HG03575 (cell line): Measurements from ENCODE around the gene PRKN.
A peak's percentile ranks its signal among the peaks of the same experiment; 100 is the strongest.

Experiments
- ATAC-seq: cut with Tn5 transposase; IDR thresholded peaks from one replicate; pipeline ENCODE4 v1.9.1; 2021; ENCODE audit not compliant: unreplicated experiment, insufficient number of reproducible peaks, low FRiP score; ENCODE audit errors: extremely low read depth

The PRKN gene

GRCh38 chr6:161383951-161384350 is 1343.6 kb downstream of the PRKN start:
- no peak for ATAC-seq

DNA sequence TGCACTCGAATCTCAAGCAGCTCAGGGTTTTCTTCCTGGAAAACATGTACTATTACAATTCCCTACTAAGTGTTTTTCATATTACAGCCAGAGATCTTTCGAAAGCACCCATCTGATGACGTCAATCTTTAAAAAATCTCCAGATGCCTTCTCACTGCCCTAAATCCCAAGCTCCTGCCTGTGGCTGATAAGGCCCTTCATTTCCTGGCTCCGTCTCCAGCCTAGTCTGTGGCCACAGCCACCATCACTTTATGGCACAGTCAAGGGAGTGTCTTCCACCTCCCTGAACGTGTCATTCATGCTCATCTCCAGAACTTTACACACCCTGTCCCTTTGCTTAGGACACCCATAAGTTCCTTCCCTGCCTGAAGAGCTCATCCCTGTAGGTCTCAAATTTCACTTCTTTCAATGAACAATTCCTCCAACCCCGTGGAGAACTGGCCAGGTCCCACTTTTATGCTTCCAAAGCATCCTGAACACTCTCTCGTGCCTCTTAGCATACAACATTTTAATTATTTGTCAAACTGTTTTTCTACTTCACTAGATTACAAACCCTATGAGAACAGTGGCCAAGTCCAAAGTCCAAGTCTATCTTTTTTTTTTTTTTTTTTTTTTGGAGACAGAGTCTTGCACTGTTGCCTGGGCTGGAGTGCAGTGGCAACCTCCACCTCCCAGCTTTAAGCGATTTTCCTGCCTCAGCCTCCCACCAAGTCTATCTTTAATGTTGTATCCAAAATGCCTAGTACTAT is 1347.6 kb downstream of the PRKN start:
- ATAC-seq = no peak

DNA sequence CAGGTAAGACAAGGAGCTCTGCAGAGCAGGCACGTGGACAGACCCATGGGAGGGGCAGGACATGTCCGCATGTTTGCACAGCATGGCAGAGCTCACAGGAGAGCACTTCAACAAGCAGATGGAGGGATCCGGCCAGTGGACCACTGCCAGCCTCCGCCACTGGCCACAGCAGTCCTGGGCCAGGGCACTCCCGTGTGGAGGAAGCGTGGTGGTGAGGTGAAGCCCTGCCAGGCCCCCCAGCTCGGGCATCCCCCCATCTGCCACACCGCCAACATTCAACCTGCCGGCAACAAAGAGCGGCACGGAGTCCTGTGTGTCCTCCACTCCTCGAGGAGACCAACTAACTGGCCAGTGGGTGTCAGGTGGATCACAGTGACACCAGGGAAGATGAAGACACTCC is 1349.5 kb downstream of the PRKN start:
- no peak for ATAC-seq

- no peak for ATAC-seq
These were observed 1350.5 kb downstream of the PRKN start for GRCh38 chr6:161377116-161377515.

GRCh38 chr6:161376367-161376766 is 1351.2 kb downstream of the PRKN start:
- no peak for ATAC-seq

DNA sequence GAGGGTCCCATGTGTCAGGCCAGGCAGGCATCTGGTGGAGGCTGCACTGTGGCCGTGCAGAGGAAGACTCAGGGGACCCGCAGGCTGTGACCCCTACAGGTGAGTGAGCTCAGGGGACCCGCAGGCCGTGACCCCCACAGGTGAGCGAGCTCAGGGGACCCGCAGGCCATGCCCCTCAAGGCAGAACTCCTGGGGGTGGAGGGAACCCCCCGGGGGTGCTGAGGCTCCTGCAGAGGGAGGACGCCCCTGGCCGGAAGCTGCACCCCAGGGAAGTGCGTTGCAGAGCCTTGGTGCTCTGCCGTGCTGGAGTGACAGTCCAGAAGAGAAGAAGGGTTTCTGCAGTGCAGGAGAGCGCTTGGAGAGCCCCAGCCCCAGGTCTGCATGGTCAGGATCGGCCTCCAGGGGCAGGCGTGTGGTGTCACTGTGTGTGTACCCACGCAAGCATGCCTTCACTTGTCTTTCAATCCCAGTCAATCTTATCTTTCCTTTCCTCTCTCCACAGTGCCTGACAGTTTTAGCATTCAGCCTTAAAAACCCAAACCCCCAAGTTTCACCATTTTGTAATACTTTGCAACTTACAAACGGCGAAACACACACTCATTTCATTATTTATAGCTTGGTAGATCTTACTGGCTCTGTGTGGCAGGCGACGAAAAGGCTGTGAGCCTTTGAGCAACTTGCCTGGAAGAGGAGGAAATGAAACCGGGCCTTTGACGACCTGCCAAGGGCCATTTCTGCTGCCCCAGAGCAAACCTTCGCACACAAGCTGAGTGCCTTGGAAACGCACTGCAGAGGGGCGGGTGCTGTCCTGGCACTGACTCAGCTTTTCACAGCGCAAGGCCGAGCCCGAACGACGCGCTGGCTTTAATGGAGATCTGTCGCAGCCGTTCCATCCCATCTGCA is 1352.3 kb downstream of the PRKN start:
- ATAC-seq = no peak

- no peak for ATAC-seq
These were observed 1353.6 kb downstream of the PRKN start for GRCh38 chr6:161373905-161374451.

GRCh38 chr6:161372422-161372793 is 1355.2 kb downstream of the PRKN start:
- no peak for ATAC-seq

DNA sequence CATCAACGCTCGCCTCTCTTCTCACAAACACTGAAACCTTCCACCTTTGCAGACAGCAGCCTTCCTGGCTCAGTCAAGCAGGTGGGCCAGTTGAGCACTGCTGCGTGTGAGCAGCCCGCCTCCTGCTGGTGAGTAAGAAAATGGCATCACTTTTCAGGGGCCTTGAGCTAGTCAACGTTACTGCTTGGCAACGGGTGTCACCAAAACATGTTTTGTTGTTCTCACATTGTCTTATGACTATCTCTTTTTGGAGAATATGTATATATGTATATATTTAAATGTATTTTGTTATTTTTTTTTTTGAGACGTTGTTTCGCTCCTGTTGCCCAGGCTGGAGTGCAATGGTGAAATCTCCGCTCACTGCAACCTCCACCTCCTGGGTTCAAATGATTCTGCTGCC is 1356.7 kb downstream of the PRKN start:
- peak; percentile 60 for ATAC-seq

DNA sequence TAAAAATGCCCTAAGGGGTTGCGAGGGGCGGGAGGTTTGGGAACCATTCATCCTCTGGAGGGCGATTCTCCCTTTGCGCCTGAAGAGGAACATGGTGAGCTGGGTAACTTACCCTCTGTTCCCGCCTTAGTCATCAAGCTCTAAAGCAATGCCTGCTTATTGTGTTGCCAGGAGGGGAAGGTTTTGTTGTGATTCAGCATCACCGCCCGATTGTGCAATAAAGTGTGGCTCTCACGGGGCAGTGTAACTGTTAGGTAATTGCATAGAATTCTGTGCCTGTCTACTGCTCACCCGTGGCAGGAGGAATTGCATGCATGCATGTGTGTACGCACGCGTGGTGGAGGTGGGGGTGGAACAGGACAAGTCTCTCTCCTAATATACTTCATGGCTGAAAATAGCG is 1358.2 kb downstream of the PRKN start:
- ATAC-seq = no peak

GRCh38 chr6:161368514-161368913 is 1359.1 kb downstream of the PRKN start:
- no peak for ATAC-seq

DNA sequence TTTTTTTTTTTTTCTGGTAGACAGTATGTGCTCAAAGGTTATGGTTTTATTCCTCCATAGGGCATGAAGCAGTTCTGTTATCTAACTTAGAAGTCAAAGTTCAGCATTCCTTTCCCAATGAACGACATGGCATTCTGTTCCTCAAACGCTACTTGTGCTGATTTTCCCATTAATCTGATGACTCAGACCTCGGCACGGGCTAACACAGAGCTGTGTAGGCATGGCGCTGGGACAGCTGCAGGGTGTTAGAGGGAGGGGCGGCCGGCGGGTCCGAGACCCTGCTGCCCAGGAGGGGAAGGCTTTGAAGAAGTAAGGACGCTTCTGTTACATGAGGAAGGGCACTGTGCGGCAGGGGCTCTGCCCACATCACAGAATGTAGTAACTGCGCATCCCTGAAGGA is 1360.1 kb downstream of the PRKN start:
- ATAC-seq = no peak

GRCh38 chr6:161366301-161366923 is 1361.2 kb downstream of the PRKN start:
- no peak for ATAC-seq

- ATAC-seq = no peak
These were observed 1361.9 kb downstream of the PRKN start for GRCh38 chr6:161365633-161366032.

- ATAC-seq = no peak
These were observed 1364.3 kb downstream of the PRKN start for GRCh38 chr6:161363286-161363685.

- no peak for ATAC-seq
These were observed 1365.3 kb downstream of the PRKN start for GRCh38 chr6:161362266-161362665.

GRCh38 chr6:161361529-161361928 is 1366.0 kb downstream of the PRKN start:
- no peak for ATAC-seq

DNA sequence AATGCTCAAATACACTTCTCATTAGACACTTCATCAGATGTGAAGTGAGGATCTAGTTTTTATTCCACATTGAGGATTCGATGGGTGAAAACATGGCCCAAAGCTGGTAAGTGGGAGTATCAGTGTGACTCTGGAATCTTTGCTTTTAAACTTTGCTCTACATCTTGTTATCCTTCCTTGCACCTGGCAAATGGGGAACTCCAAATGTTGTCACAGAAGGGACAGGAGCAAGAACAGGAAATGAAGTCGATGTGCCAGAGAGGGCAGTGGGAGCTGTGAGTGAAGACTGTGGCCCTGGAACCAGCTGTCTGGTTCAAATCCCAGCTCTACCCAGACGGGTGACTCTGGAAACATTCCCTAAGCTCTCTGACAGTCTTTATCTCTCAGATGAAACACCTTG is 1367.0 kb downstream of the PRKN start:
- no peak for ATAC-seq

GRCh38 chr6:161359618-161359945 is 1368.0 kb downstream of the PRKN start:
- ATAC-seq = no peak
